NOMO-1 treated with DMSO at 0.1 percent for 48 hours (cell line): ENCODE results near the gene MARS2.
"Not testable (repeated sequence)": the region's sequence is repeated elsewhere in the genome, so short reads cannot be mapped to it uniquely, and the experiment has no call there.

Source experiments
- DNase-seq: peaks from one replicate; lab custom pipeline; 2025; ENCODE audit not compliant: unreplicated experiment; lab: John Stamatoyannopoulos, UW

MARS2 gene

GRCh38 chr2:197705121-197705911, at the start of gene MARS2:
Gene MARS2 (plus strand): TSS chr2:197705369. CDS start chr2:197705406, 37 bp downstream.
- DNase-seq, result peak; percentile 84

GRCh38 chr2:197657562-197657961, 47.6 kb upstream of the MARS2 start:
- no peak for DNase-seq

DNA sequence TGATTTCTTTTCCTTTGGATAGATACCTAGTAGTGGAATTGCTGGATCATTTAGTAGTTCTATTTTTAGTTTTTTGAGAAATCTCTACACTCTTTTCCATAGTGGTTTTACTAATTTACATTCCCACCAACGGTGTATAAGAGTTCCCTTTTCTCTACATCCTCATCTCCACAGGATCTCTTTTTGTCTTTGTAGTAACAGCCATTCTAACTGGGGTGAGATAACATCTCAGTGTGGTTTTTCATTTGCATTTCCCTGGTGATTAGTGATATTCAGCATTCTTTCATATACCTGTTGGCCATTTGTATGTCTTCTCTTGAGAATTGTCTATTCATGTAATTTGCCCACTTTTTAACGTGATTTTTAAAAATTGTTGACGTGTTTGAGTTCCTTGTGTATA, 43.5 kb upstream of the MARS2 start:
- no peak for DNase-seq

DNA sequence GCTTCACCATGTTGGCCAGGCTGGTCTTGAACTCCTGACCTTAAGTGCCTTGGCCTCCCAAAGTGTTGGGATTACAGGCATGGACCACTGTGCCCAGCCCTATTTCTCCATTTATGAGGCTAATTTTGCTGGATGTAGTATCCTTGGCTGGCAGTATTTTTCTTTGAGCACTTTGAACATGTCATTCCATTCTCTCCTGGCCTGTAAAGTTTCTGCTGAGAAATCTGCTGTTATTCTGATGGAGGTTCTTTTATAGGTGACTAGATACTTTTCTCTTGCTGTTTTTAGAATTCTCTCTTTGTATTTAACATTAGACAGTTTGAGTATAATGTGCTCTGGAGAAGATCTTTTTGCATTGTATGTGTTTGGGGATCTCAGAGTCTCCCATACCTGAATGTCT, 38.9 kb upstream of the MARS2 start:
- DNase-seq, result no peak

DNA sequence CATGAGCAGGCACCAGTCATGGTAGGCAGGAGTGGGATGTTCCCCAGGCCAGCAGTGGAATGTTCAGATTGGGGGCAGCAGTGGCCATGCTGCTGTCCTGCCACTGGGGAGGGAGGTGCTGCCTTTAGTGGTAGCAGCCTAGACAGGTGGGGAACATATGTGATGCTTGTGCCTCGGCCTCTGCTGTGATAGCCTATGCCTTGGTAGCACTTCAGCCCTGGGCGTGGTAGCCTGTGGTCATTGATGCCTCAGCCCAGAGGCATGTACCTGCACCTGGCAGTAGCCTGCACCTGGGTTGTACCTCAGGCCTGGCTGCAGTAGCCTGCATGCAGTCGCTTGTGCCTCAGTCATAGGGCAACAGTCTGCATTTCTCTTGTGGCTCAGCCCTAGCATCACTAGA, 36.9 kb upstream of the MARS2 start:
- no peak for DNase-seq

DNA sequence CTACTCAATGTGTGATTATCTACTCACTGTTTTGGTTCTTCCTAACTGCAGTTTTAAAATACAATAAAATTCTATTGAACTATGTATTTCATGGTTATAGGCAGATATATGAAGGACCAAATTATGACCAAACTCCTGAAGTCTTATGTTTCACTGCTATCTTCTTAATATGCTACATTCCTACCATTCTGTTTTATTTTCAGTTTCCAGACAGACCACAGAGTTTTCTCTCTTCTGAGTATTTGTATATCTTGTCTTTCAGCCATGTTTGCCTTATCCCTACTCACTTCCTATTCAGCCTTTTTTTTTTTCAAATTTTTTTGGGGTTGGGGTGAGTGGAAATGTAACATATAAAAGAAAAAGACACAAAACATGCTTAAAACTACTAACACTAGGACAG, 36.1 kb upstream of the MARS2 start:
- DNase-seq, result no peak

GRCh38 chr2:197672371-197672893, 32.7 kb upstream of the MARS2 start:
- no peak for DNase-seq

DNA sequence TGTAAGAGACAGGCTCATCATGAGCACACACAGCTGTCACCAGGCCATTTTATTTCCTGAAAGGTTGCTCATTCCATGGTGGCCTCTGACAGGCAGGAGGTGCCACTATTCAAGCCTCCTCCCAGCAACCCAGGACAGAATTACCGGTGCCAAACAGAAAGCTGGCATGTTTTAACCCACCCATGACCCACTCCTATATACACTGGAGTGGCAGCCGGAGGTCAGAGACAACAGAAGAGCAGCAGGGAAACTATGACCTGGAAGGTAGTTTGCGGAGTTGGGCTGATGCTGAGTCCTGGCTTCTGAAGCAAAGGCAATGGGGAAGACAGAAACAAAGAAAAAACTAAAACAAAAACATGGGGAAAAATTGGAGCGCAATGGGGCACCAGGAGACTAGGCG, 32.1 kb upstream of the MARS2 start:
- DNase-seq, result no peak

GRCh38 chr2:197673606-197674005, 31.6 kb upstream of the MARS2 start:
- DNase-seq, result no peak

GRCh38 chr2:197674060-197674459, 31.1 kb upstream of the MARS2 start:
- no peak for DNase-seq

DNA sequence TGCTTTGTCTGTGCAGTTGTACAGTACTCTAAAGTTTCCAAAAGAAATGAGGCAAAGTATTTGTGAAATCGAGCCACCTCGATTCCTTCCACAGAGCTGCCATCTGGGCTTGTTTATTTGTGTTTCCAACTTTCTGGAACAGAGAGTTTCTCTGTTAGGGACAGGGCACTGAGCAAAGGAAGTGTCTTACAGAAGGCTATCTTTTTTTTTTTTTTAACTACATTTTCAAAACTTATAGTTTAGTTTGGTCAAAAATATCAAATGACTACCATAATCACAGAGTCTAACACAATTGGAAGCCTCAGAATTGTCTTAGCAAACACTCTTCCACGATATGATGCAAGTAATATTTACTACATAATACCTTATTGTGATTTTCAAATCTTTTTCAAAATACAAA, 30.6 kb upstream of the MARS2 start:
- no peak for DNase-seq

GRCh38 chr2:197675246-197675645, 29.9 kb upstream of the MARS2 start, which contains the start of gene RFTN2:
Gene RFTN2 (minus strand): TSS chr2:197675587. CDS start chr2:197675458, 129 bp downstream.
- DNase-seq, result no peak

- DNase-seq, result no peak
Observed at GRCh38 chr2:197675711-197676188, 29.4 kb upstream of the MARS2 start.

DNA sequence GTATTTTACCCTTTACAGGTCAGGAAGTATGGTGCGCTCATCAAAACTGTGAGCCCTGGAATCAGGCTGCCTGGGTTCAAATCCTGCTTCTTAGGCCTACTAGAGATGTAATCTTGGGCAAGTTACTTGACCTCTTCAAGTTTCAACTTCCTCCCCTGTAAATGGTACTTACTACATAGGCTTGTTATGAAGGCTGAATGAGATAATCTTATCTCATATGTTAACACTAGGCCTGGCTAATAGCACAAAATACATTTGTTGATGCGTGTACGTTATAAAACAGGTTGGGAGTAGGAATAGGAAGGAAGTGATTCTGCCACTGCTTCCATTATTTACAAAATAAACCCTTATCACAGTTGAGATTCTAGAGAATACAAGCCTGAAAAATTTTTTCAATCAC, 28.1 kb upstream of the MARS2 start:
- DNase-seq, result no peak

DNA sequence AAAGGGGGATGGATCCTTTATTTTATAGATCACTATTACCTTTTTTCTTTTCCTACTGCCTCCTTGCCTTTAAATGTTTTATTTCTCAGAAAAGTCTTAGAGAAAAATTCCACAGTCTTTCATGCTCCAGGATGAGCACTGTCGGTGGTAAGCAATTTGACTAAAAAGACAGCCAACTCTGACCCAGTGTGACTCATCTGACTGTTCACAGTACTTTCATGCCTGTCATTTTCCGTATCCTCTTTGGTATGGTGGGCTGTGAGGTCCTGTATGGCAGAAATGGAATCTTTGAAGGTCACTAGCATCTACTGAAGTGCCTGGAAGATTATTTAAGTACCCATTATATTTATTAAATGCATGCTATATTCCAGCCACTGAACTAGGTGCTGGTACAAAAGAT, 27.7 kb upstream of the MARS2 start:
- DNase-seq, result no peak

GRCh38 chr2:197695206-197695605, 10.0 kb upstream of the MARS2 start:
- not testable (repeated sequence) for DNase-seq

GRCh38 chr2:197695971-197696370, 9.2 kb upstream of the MARS2 start:
- DNase-seq, result not testable (repeated sequence)

- not testable (repeated sequence) for DNase-seq
Observed at GRCh38 chr2:197696571-197696970, 8.6 kb upstream of the MARS2 start.

DNA sequence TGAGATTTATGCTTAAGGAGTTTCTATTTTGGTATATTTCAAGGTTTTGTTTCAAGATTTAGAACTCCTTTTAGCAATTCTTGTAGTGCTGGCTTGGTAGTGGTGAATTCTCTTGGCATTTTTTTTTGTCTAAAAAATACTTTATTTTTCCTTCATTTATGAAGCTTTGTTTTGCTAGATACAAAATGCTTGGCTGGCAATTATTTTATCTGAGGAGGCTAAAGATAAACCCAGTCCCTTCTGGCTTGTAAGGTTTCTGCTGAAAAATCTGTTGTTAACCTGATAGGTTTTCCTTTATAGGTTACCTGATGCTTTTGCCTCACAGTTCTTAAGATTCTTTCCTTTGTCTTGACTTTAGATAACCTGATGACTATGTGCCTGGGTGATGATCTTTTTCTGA, 5.4 kb upstream of the MARS2 start:
- DNase-seq, result not testable (repeated sequence)

DNA sequence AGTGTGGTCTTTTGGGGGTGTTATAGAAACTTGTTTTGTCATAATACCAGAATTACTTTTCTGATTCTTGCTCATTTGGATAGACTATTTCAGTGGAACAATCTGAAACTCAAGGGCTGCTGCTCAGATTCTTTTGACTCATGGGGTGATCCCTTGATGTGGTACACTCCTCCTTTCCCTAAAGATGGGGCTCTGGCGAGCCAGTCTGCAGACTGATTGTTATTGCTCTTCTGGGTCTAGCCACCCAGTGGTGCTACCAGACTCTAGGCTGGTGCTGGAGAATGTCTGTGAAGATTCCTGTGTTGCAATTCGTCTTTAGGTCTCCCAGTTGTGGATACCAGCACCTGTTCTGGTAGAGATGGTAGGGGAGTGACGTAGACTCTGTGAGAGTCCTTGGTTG, 4.2 kb upstream of the MARS2 start:
- DNase-seq, result no peak

GRCh38 chr2:197704434-197705120, 592 bp upstream of the MARS2 start:
- peak; percentile 75 for DNase-seq
